ENCODE measurements around the gene ELMO1. TPM values are rescaled to one million over a fixed set of nuclear protein-coding genes. Genes with fewer than 3 reads are reported as not detected.

The ELMO1 gene
- total and polyA plus RNA-seq, 10 of the 15 experiments (the other 5 are each of a cell fraction or from before 2014, with no cell fraction given) = 22.6 to 85.9 (median 56.6) TPM

GRCh38 chr7:37113661-37114355 lies 334.9 kb downstream of the ELMO1 start:
- 79% methylated on average over 6 of the region's 6 CpGs for WGBS (ENCODE audit: insufficient coverage, insufficient replicate concordance, low lambda C conversion rate, missing lambda C conversion rate)
- intact Hi-C loops (cut with micrococcal nuclease; ENCODE audit: unreplicated experiment) = no loop called here
- Histone ChIP-seq H3K4me1 (ENCODE audit: control insufficient read depth, insufficient read depth, low read length) (no peaks in the 10 kb centered on the region; the same call in 1 of the 2 replicates), H3K4me2 (ENCODE audit: control insufficient read depth, insufficient read depth) (no peak overlapping the region), H3K9ac (ENCODE audit: control insufficient read depth, insufficient read depth, low read length) (no peak overlapping the region), H3K27me3 (replicated peaks in 1 of 2; ENCODE audit: control insufficient read depth in 2 of 2, insufficient read depth in 2 of 2, low read length in 1 of 2) (no peaks in the 10 kb centered on the region), H2AFZ (ENCODE audit: control insufficient read depth, low read depth, low read length) (no peak overlapping the region), H3K79me2 (ENCODE audit: control insufficient read depth, insufficient read depth, low read length) (no peaks in the 10 kb centered on the region), H3K9me3 (replicated peaks; ENCODE audit: control insufficient read depth, insufficient read depth, low read length) (no peaks in the 10 kb centered on the region), H3K4me3 (no peak overlapping the region), H4K20me1 (ENCODE audit: control insufficient read depth, insufficient read depth) (no peaks in the 10 kb centered on the region), H3K27ac (ENCODE audit: control insufficient read depth, insufficient read depth) (no peak overlapping the region), H3K36me3 (ENCODE audit: control insufficient read depth in 2 of 2, insufficient read depth in 2 of 2, low read length in 1 of 2) (peaks cover 0 to 2% of the 10 kb centered on the region in 2 experiments; a peak in 2 of 4 replicates)
- DNase-seq (ENCODE audit: low read depth, low spot score) (no peak), FAIRE-seq (no peak), ATAC-seq (no peak)
- SMC1A ChIA-PET (ENCODE audit: uncharacterized antibody, unreplicated experiment) = interaction anchor here (1.0 to 1.4 kb wide), 2 partner anchors 13 to 35 kb away, joined by 3 read pairs; no protein-coding TSS in a partner anchor
- TF ChIP-seq TCF12 (IDR thresholded peaks at IDR 0.05; ENCODE audit: low read depth, low read length) (no peak), ZBTB11 (CRISPR knock-in tag; IDR thresholded peaks at IDR 0.05) (no peak), PRDM15 (CRISPR knock-in tag; IDR thresholded peaks at IDR 0.05) (no peak), FOXM1 (IDR thresholded peaks at IDR 0.05; ENCODE audit: low read depth, low read length) (no peak)
- RAD21 ChIA-PET (ENCODE audit: unreplicated experiment) = no interaction called here
- in situ Hi-C loops (cut with MboI) = no loop called here
- CTCF ChIA-PET = no interaction called here
- BruUV-seq (replicated peaks) = no TSS peak
- POLR2A ChIA-PET = no interaction called here

Data from GM12878 (cell line).